Testis (tissue), 2 donors: ENCODE measurements around the gene DYRK1B.
"Not testable (repeated sequence)": the region's sequence is repeated elsewhere in the genome, so short reads cannot be mapped to it uniquely, and the experiment has no call there.

Experiments used
- CTCF ChIP-seq, 3 experiments: fragments of 450-650 bp in 2 of 3; fragments of 200-600 bp in 1 of 3; sonication (generic) in 1 of 3; IDR thresholded peaks; one replicate each; pipeline ENCODE4 v1.5.1; 2016 to 2019; ENCODE audit warnings: antibody characterized with exemption in 3 of 3, mild to moderate bottlenecking in 2 of 3, moderate library complexity in 1 of 3
- POLR2A ChIP-seq: fragments of 450-650 bp; IDR thresholded peaks from one replicate; pipeline ENCODE4 v1.6.1; 2017; ENCODE audit warnings: antibody characterized with exemption, mild to moderate bottlenecking, moderate library complexity

- not testable (repeated sequence) for TF ChIP-seq POLR2A; CTCF (IDR thresholded peaks at IDR 0.05)
Observed at GRCh38 chr19:39878866-39879265, 44.9 kb upstream of the DYRK1B start.
